Liver (tissue), 9 donors: ENCODE measurements around the gene NR5A1. TPM values are rescaled to one million over a fixed set of nuclear protein-coding genes. Genes with fewer than 3 reads are reported as not detected.

Source experiments
- DNase-seq: peaks from one replicate; pipeline ENCODE4 v3.0.0-alpha.2; 2017; ENCODE audit warnings: low spot score
- H3K27ac ChIP-seq, 2 donors: one replicate each; pipeline ENCODE4 v1.7.0; 2013; ENCODE audit warnings: inconsistent platforms in 2 of 2, low read length in 2 of 2, control low read depth in 1 of 2, low read depth in 1 of 2, mild to moderate bottlenecking in 1 of 2
- H3K27me3 ChIP-seq, 4 donors: one replicate each; pipeline versions ENCODE4 v1.6.1 to v1.7.0; 2013; ENCODE audit warnings: low read length in 3 of 4, inconsistent platforms in 1 of 4, mild to moderate bottlenecking in 1 of 4, moderate library complexity in 1 of 4; ENCODE audit not compliant: control insufficient read depth in 4 of 4, insufficient read depth in 4 of 4
- H3K36me3 ChIP-seq, 4 donors: one replicate each; pipeline versions ENCODE4 v1.6.1 to v1.7.0; 2013; ENCODE audit warnings: low read length in 3 of 4, mild to moderate bottlenecking in 3 of 4, low read depth in 1 of 4, moderate library complexity in 1 of 4; ENCODE audit not compliant: control insufficient read depth in 4 of 4, insufficient read depth in 3 of 4
- H3K4me1 ChIP-seq, 4 donors: one replicate each; pipeline versions ENCODE4 v1.6.1 to v1.7.0; 2013; ENCODE audit warnings: low read length in 3 of 4, mild to moderate bottlenecking in 3 of 4, moderate library complexity in 1 of 4; ENCODE audit not compliant: control insufficient read depth in 4 of 4, insufficient read depth in 4 of 4
- H3K4me3 ChIP-seq, 3 donors: one replicate each; pipeline versions ENCODE4 v1.6.1 to v1.7.0; 2013; ENCODE audit warnings: low read length in 3 of 3, control low read depth in 1 of 3, low read depth in 1 of 3, mild to moderate bottlenecking in 1 of 3
- H3K9ac ChIP-seq, 2 donors: one replicate each; pipeline ENCODE4 v1.7.0; 2013; ENCODE audit warnings: low read length in 2 of 2, mild to moderate bottlenecking in 2 of 2, moderate library complexity in 2 of 2, control low read depth in 1 of 2, low read depth in 1 of 2
- H3K9me3 ChIP-seq, 4 donors: one replicate each; pipeline versions ENCODE4 v1.6.1 to v1.7.0; 2013; ENCODE audit warnings: low read length in 3 of 4; ENCODE audit not compliant: control insufficient read depth in 4 of 4
- FOXA2 ChIP-seq: IDR thresholded peaks from 2 replicates; pipeline ENCODE4 v1.6.1; 2016; ENCODE audit warnings: antibody characterized with exemption
- HNF4A ChIP-seq, 2 donors: conservative IDR thresholded peaks; 2 replicates each; pipeline ENCODE4 v1.6.1; 2016; ENCODE audit warnings: antibody characterized with exemption in 2 of 2, mild to moderate bottlenecking in 2 of 2
- JUND ChIP-seq, 2 donors: IDR thresholded peaks; 2 replicates each; pipeline ENCODE4 v1.6.1; 2016; ENCODE audit warnings: antibody characterized with exemption in 2 of 2
- RAD21 ChIP-seq, 2 donors: IDR thresholded peaks; 2 replicates each; pipeline ENCODE4 v1.6.1; 2016; ENCODE audit warnings: antibody characterized with exemption in 2 of 2, mild to moderate bottlenecking in 2 of 2
- SP1 ChIP-seq: IDR thresholded peaks from 2 replicates; pipeline ENCODE4 v1.6.1; 2018; ENCODE audit warnings: antibody characterized with exemption, mild to moderate bottlenecking
- YY1 ChIP-seq: IDR thresholded peaks from 2 replicates; pipeline ENCODE4 v1.6.1; 2016; ENCODE audit warnings: antibody characterized with exemption, mild to moderate bottlenecking
- WGBS: extraction: QIAGEN DNeasy Blood & Tissue Kit; methylation state at CpG from one replicate; pipeline ENCODE4 v1.1.7; 2013; 5-methylcytosine and 5-hydroxymethylcytosine counted together
- polyA plus RNA-seq, 2 donors: library from polyadenylated mRNA; stranded (reverse) in 1 of 2; unstranded in 1 of 2; fragments of 200-250 nt in 1 of 2; fragments of >200 nt in 1 of 2; fragmentation: Nextera tagmentation in 1 of 2; extraction: Ambion mirVana in 1 of 2; gene quantifications; one replicate each; pipeline versions ENCODE4 v1.2.1 to v1.2.3, GENCODE V29; 2013 to 2015
- total RNA-seq, 2 donors: library from RNA; depleted of rRNA; stranded (reverse); fragments of >200 nt; gene quantifications; one replicate each; pipeline ENCODE4 v1.2.3, GENCODE V29; 2014
- TF ChIP-seq, protein P1 (sequence below): fragments of 150-350 bp; IDR thresholded peaks from 2 replicates; pipeline ENCODE4 v1.5.1; 2017; ENCODE audit warnings: improper control_type of control experiment, low read depth, low read length; ENCODE audit not compliant: missing input control
- TF ChIP-seq, protein P2 (sequence below): IDR thresholded peaks from 2 replicates; pipeline ENCODE4 v1.6.1; 2016; ENCODE audit warnings: antibody characterized with exemption
- TF ChIP-seq, protein P3 (sequence below): IDR thresholded peaks from 2 replicates; pipeline ENCODE4 v1.6.1; 2016; ENCODE audit warnings: antibody characterized with exemption
- TF ChIP-seq, protein P4 (sequence below): IDR thresholded peaks from 2 replicates; pipeline ENCODE4 v1.6.1; 2016; ENCODE audit warnings: antibody characterized with exemption
- TF ChIP-seq, protein P5 (sequence below): IDR thresholded peaks from 2 replicates; pipeline ENCODE4 v1.6.1; 2016; ENCODE audit warnings: antibody characterized with exemption, mild to moderate bottlenecking
- donor health status: healthy.
- donor health status: healthy.
- donor health status: healthy.
- donor health status: healthy.
- donor health status: healthy.

NR5A1 gene
- total and polyA plus RNA-seq, 4 donors: not detected

DNA sequence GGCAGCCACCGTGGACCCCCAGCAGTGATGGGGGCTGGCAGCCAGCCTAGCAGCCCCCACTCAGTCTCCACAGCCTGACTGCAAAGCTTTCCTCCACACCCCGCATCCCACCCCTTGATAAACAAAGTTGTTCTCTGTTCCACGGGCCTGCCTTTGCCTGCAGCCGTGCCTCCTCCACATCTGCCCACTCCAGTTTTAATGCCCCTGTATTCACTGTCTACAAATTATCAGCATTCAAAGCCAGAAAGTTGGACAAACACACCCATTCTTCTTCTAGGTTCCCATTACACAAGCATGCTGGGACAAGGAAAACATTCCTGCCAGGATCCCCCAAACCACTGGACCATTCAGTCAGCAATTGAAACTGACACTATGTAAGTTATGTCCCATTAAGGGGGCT, 23.0 kb upstream of the NR5A1 start:
- TF ChIP-seq, protein P1, sequence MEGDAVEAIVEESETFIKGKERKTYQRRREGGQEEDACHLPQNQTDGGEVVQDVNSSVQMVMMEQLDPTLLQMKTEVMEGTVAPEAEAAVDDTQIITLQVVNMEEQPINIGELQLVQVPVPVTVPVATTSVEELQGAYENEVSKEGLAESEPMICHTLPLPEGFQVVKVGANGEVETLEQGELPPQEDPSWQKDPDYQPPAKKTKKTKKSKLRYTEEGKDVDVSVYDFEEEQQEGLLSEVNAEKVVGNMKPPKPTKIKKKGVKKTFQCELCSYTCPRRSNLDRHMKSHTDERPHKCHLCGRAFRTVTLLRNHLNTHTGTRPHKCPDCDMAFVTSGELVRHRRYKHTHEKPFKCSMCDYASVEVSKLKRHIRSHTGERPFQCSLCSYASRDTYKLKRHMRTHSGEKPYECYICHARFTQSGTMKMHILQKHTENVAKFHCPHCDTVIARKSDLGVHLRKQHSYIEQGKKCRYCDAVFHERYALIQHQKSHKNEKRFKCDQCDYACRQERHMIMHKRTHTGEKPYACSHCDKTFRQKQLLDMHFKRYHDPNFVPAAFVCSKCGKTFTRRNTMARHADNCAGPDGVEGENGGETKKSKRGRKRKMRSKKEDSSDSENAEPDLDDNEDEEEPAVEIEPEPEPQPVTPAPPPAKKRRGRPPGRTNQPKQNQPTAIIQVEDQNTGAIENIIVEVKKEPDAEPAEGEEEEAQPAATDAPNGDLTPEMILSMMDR: no peak
- TF ChIP-seq FOXA2 (no peak), HNF4A (conservative IDR thresholded peaks at IDR 0.05) (no peak), SP1 (no peak), YY1 (no peak)
- TF ChIP-seq, protein P2, sequence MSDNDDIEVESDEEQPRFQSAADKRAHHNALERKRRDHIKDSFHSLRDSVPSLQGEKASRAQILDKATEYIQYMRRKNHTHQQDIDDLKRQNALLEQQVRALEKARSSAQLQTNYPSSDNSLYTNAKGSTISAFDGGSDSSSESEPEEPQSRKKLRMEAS: no peak
- TF ChIP-seq, protein P3, sequence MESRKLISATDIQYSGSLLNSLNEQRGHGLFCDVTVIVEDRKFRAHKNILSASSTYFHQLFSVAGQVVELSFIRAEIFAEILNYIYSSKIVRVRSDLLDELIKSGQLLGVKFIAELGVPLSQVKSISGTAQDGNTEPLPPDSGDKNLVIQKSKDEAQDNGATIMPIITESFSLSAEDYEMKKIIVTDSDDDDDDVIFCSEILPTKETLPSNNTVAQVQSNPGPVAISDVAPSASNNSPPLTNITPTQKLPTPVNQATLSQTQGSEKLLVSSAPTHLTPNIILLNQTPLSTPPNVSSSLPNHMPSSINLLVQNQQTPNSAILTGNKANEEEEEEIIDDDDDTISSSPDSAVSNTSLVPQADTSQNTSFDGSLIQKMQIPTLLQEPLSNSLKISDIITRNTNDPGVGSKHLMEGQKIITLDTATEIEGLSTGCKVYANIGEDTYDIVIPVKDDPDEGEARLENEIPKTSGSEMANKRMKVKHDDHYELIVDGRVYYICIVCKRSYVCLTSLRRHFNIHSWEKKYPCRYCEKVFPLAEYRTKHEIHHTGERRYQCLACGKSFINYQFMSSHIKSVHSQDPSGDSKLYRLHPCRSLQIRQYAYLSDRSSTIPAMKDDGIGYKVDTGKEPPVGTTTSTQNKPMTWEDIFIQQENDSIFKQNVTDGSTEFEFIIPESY: no peak
- no peaks in the 10 kb centered on the region for H3K4me1 ChIP-seq
- no peaks in the 10 kb centered on the region for H3K27me3 ChIP-seq
- peaks cover 4 to 5% (median 5%) of the 10 kb centered on the region in 4 donors for H3K36me3 ChIP-seq
- no peaks in the 10 kb centered on the region for H3K9me3 ChIP-seq
- 92% methylated on average over 4 of the region's 4 CpGs for WGBS
- no peak overlapping the region for H3K4me3 ChIP-seq
- H3K27ac ChIP-seq: no peak overlapping the region
- no peak for DNase-seq
- H3K9ac ChIP-seq: no peak overlapping the region

DNA sequence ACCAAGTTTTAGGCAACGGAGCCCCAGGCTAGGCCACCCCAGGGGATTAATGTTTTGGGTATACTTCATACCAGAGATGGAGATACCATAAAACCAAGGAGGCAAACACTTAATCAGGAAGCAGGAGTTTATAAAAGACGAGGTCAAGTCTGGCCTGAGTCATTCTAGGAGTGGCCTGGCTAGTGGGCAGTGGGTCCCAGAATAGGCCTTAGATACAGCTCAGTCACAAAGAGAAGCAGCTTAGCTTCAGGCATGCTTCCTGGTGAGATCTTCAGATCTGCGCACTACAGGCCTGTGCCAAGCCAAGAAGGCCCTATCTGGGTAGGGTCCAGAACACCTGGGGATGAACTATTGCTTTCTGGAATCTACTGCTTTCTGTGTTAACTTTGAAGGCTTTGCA, 20.6 kb upstream of the NR5A1 start:
- Histone ChIP-seq H3K36me3 (peaks cover 2 to 7% (median 4%) of the 10 kb centered on the region in 4 donors), H3K27ac (no peak overlapping the region), H3K4me1 (no peaks in the 10 kb centered on the region), H3K9ac (no peak overlapping the region), H3K9me3 (no peaks in the 10 kb centered on the region), H3K27me3 (no peaks in the 10 kb centered on the region), H3K4me3 (no peak overlapping the region)
- TF ChIP-seq, protein P4, sequence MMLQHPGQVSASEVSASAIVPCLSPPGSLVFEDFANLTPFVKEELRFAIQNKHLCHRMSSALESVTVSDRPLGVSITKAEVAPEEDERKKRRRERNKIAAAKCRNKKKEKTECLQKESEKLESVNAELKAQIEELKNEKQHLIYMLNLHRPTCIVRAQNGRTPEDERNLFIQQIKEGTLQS: no peak
- no peak for TF ChIP-seq JUND (IDR thresholded peaks at IDR 0.05)
- no peak for TF ChIP-seq YY1
- TF ChIP-seq, protein P1: no peak
- TF ChIP-seq, protein P5, sequence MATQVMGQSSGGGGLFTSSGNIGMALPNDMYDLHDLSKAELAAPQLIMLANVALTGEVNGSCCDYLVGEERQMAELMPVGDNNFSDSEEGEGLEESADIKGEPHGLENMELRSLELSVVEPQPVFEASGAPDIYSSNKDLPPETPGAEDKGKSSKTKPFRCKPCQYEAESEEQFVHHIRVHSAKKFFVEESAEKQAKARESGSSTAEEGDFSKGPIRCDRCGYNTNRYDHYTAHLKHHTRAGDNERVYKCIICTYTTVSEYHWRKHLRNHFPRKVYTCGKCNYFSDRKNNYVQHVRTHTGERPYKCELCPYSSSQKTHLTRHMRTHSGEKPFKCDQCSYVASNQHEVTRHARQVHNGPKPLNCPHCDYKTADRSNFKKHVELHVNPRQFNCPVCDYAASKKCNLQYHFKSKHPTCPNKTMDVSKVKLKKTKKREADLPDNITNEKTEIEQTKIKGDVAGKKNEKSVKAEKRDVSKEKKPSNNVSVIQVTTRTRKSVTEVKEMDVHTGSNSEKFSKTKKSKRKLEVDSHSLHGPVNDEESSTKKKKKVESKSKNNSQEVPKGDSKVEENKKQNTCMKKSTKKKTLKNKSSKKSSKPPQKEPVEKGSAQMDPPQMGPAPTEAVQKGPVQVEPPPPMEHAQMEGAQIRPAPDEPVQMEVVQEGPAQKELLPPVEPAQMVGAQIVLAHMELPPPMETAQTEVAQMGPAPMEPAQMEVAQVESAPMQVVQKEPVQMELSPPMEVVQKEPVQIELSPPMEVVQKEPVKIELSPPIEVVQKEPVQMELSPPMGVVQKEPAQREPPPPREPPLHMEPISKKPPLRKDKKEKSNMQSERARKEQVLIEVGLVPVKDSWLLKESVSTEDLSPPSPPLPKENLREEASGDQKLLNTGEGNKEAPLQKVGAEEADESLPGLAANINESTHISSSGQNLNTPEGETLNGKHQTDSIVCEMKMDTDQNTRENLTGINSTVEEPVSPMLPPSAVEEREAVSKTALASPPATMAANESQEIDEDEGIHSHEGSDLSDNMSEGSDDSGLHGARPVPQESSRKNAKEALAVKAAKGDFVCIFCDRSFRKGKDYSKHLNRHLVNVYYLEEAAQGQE: no peak
- no peak for TF ChIP-seq RAD21 (IDR thresholded peaks at IDR 0.05)
- no peak for TF ChIP-seq HNF4A (conservative IDR thresholded peaks at IDR 0.05)
- TF ChIP-seq, protein P3: no peak
- 90% methylated on average over 3 of the region's 3 CpGs for WGBS
- no peak for DNase-seq
